H9 (cell line): ENCODE results near the gene AMOTL1. TPM values are rescaled to one million over a fixed set of nuclear protein-coding genes. Genes with fewer than 3 reads are reported as not detected.

ENCODE experiments used
- DNase-seq: peaks from one replicate; pipeline ENCODE4 v3.0.0-alpha.2; 2017
- H2AFZ ChIP-seq: one replicate; pipeline ENCODE4 v1.6.1; 2013; ENCODE audit warnings: mild to moderate bottlenecking, low read length, control low read depth, moderate library complexity
- H2AK5ac ChIP-seq: 2 replicates; pipeline ENCODE4 v1.6.1; 2013; ENCODE audit warnings: low read length, control low read depth, mixed read lengths; ENCODE audit not compliant: insufficient read length
- H2BK120ac ChIP-seq: one replicate; pipeline ENCODE4 v1.6.1; 2013; ENCODE audit warnings: low read depth, mild to moderate bottlenecking, low read length, control low read depth, inconsistent platforms; ENCODE audit not compliant: poor library complexity, severe bottlenecking
- H2BK12ac ChIP-seq: 2 replicates; pipeline ENCODE4 v1.6.1; 2013; ENCODE audit warnings: low read length, control low read depth, mixed read lengths, low read depth; ENCODE audit not compliant: insufficient read length
- H2BK15ac ChIP-seq: 2 replicates; pipeline ENCODE4 v1.6.1; 2013; ENCODE audit warnings: low read depth, low read length, control low read depth
- H2BK20ac ChIP-seq: one replicate; pipeline ENCODE4 v1.6.1; 2013; ENCODE audit warnings: low read depth, mild to moderate bottlenecking, low read length, control low read depth, inconsistent platforms; ENCODE audit not compliant: poor library complexity, severe bottlenecking
- H2BK5ac ChIP-seq: 2 replicates; pipeline ENCODE4 v1.6.1; 2013; ENCODE audit warnings: low read length, control low read depth, mixed read lengths; ENCODE audit not compliant: insufficient read length
- H3K14ac ChIP-seq: 2 replicates; pipeline ENCODE4 v1.6.1; 2013; ENCODE audit warnings: low read length, control low read depth; ENCODE audit not compliant: insufficient read depth
- H3K18ac ChIP-seq: 2 replicates; pipeline ENCODE4 v1.6.1; 2013; ENCODE audit warnings: low read depth, mild to moderate bottlenecking, mixed read lengths, low read length, control low read depth; ENCODE audit not compliant: insufficient read length
- H3K23ac ChIP-seq: 2 replicates; pipeline ENCODE4 v1.6.1; 2013; ENCODE audit warnings: low read length, control low read depth, mixed read lengths, low read depth; ENCODE audit not compliant: insufficient read length
- H3K23me2 ChIP-seq: 2 replicates; pipeline ENCODE4 v1.6.1; 2013; ENCODE audit warnings: low read depth, mild to moderate bottlenecking, mixed read lengths, low read length, control low read depth; ENCODE audit not compliant: insufficient read length, poor library complexity, severe bottlenecking
- H3K27ac ChIP-seq: 2 replicates; pipeline ENCODE4 v1.5.1; 2013; ENCODE audit warnings: low read length, control low read depth, mixed read lengths, low read depth; ENCODE audit not compliant: insufficient read length
- H3K27me3 ChIP-seq: 2 replicates; pipeline ENCODE4 v1.6.1; 2013; ENCODE audit warnings: low read length, control low read depth, inconsistent platforms; ENCODE audit not compliant: insufficient read depth
- H3K4ac ChIP-seq: 2 replicates; pipeline ENCODE4 v1.6.1; 2013; ENCODE audit warnings: low read depth, mild to moderate bottlenecking, control low read depth, inconsistent platforms, low read length, moderate library complexity
- H3K4me1 ChIP-seq: 2 replicates; pipeline ENCODE4 v1.6.1; 2013; ENCODE audit warnings: low read length, control low read depth, inconsistent platforms; ENCODE audit not compliant: insufficient read depth
- H3K4me2 ChIP-seq: 2 replicates; pipeline ENCODE4 v1.6.1; 2013; ENCODE audit warnings: low read length, control low read depth, mixed read lengths; ENCODE audit not compliant: insufficient read length, insufficient read depth
- H3K56ac ChIP-seq: 2 replicates; pipeline ENCODE4 v1.6.1; 2013; ENCODE audit warnings: low read depth, mild to moderate bottlenecking, mixed read lengths, low read length, control low read depth; ENCODE audit not compliant: insufficient read length
- H3K79me1 ChIP-seq: 2 replicates; pipeline ENCODE4 v1.6.1; 2013; ENCODE audit warnings: low read depth, mild to moderate bottlenecking, moderate library complexity, low read length, control low read depth, inconsistent platforms; ENCODE audit not compliant: insufficient read depth, poor library complexity, severe bottlenecking
- H3K79me2 ChIP-seq: 2 replicates; pipeline ENCODE4 v1.6.1; 2013; ENCODE audit warnings: low read length, control low read depth, inconsistent platforms; ENCODE audit not compliant: insufficient read depth
- H3K9ac ChIP-seq: 2 replicates; pipeline ENCODE4 v1.6.1; 2013; ENCODE audit warnings: low read length, control low read depth, mixed read lengths; ENCODE audit not compliant: insufficient read length; ENCODE audit errors: extremely low read depth
- H3K9me3 ChIP-seq: one replicate; pipeline ENCODE4 v1.6.1; 2013; ENCODE audit warnings: low read depth, low read length, inconsistent platforms; ENCODE audit not compliant: control insufficient read depth
- H3T11ph ChIP-seq: one replicate; pipeline ENCODE4 v1.6.1; 2013; ENCODE audit warnings: mild to moderate bottlenecking, low read length, control low read depth, inconsistent platforms
- H4K20me1 ChIP-seq: one replicate; pipeline ENCODE4 v1.6.1; 2013; ENCODE audit not compliant: control insufficient read depth, insufficient read length, insufficient read depth
- H4K5ac ChIP-seq: 2 replicates; pipeline ENCODE4 v1.6.1; 2013; ENCODE audit warnings: low read depth, mild to moderate bottlenecking, mixed read lengths, low read length, control low read depth; ENCODE audit not compliant: insufficient read length
- H4K8ac ChIP-seq: replicated peaks from 2 replicates; pipeline ENCODE4 v1.6.1; 2013; ENCODE audit warnings: low read length, control low read depth, mixed read lengths, low read depth; ENCODE audit not compliant: insufficient read length
- H4K91ac ChIP-seq: 2 replicates; pipeline ENCODE4 v1.6.1; 2013; ENCODE audit warnings: low read depth, mild to moderate bottlenecking, moderate library complexity, mixed read lengths, low read length, control low read depth; ENCODE audit not compliant: insufficient read length
- H3K27ac Mint-ChIP-seq, 3 experiments: 2 replicates in 2 of 3; 3 replicates in 1 of 3; pipeline ENCODE4 v1.8.0; 2020 to 2021; ENCODE audit warnings: mixed read lengths in 3 of 3, mild to moderate bottlenecking in 1 of 3, moderate library complexity in 1 of 3
- H3K27me3 Mint-ChIP-seq: 2 replicates; pipeline ENCODE4 v1.8.0; 2021; ENCODE audit warnings: low read depth, mild to moderate bottlenecking, moderate library complexity, mixed read lengths
- H3K36me3 Mint-ChIP-seq, 3 experiments: 2 replicates in 2 of 3; 3 replicates in 1 of 3; pipeline ENCODE4 v1.8.0; 2020 to 2021; ENCODE audit warnings: low read depth in 3 of 3, mixed read lengths in 3 of 3; ENCODE audit not compliant: insufficient read depth in 1 of 3
- H3K4me1 Mint-ChIP-seq, 2 experiments: 2 replicates each; pipeline ENCODE4 v1.8.0; 2020; ENCODE audit warnings: mixed read lengths in 2 of 2
- H3K4me3 Mint-ChIP-seq, 2 experiments: 2 replicates in 1 of 2; 3 replicates in 1 of 2; pipeline ENCODE4 v1.8.0; 2020 to 2021; ENCODE audit warnings: mild to moderate bottlenecking in 2 of 2, mixed read lengths in 2 of 2, moderate library complexity in 1 of 2
- H3K9me3 Mint-ChIP-seq, 2 experiments: 2 replicates in 1 of 2; 3 replicates in 1 of 2; pipeline ENCODE4 v1.8.0; 2020; ENCODE audit warnings: mild to moderate bottlenecking in 2 of 2, mixed read lengths in 2 of 2, moderate library complexity in 1 of 2
- CTCF ChIP-seq: fragments of 200-600 bp; sonication (generic); conservative IDR thresholded peaks from 3 replicates; pipeline ENCODE4 v1.8.0; 2021; ENCODE audit warnings: antibody characterized with exemption, mild to moderate bottlenecking
- WGBS: extraction: QIAGEN DNeasy Blood & Tissue Kit; methylation state at CpG from one replicate; pipeline ENCODE4 v1.1.7; 2013; ENCODE audit warnings: missing lambda C conversion rate, low lambda C conversion rate, mixed read lengths; ENCODE audit not compliant: insufficient read length; ENCODE audit errors: extremely low coverage; 5-methylcytosine and 5-hydroxymethylcytosine counted together
- total RNA-seq: library from RNA; stranded (reverse); gene quantifications from 2 replicates; pipeline ENCODE4 v1.2.1, GENCODE V29; 2021

The AMOTL1 gene
- total RNA-seq, 1 experiment from 2014 or later, result 18.5 TPM

GRCh38 chr11:94753630-94754029, 14.5 kb upstream of the AMOTL1 start:
- no peaks in the 10 kb centered on the region for H3K23me2 ChIP-seq
- no peak overlapping the region for H3K23ac ChIP-seq
- no peak overlapping the region for H4K5ac ChIP-seq
- H3K18ac ChIP-seq, result no peak overlapping the region
- H3K27ac ChIP-seq, result no peak overlapping the region
- no peak overlapping the region for H3K4ac ChIP-seq
- Mint-ChIP-seq H3K9me3 (no peaks in the 10 kb centered on the region), H3K4me3 (no peak overlapping the region), H3K27me3 (no peaks in the 10 kb centered on the region; the same call in none of the 2 replicates), H3K4me1 (peaks cover 0 to 29% of the 10 kb centered on the region in 2 experiments; a peak in 2 of 4 replicates), H3K27ac (no peak overlapping the region), H3K36me3 (no peaks in the 10 kb centered on the region)
- H4K91ac ChIP-seq, result no peak overlapping the region
- H2BK120ac ChIP-seq, result no peak overlapping the region
- H2BK12ac ChIP-seq, result no peak overlapping the region
- H3K9me3 ChIP-seq, result no peaks in the 10 kb centered on the region
- no peaks in the 10 kb centered on the region for H3K79me1 ChIP-seq
- H4K8ac ChIP-seq, result no peak overlapping the region
- no peak overlapping the region for H3K14ac ChIP-seq
- H4K20me1 ChIP-seq, result no peaks in the 10 kb centered on the region
- no peak for DNase-seq
- no CpG with 5 or more reads among the region's 1 CpG for WGBS
- H2BK20ac ChIP-seq, result no peak overlapping the region
- H2BK5ac ChIP-seq, result no peak overlapping the region
- H3K9ac ChIP-seq, result no peak overlapping the region
- no peak overlapping the region for H3K4me2 ChIP-seq
- no peaks in the 10 kb centered on the region for H3K27me3 ChIP-seq
- H2AK5ac ChIP-seq, result no peak overlapping the region
- H2AFZ ChIP-seq, result no peak overlapping the region
- no peak overlapping the region for H2BK15ac ChIP-seq
- H3K79me2 ChIP-seq, result no peaks in the 10 kb centered on the region
- no peak overlapping the region for H3T11ph ChIP-seq
- H3K4me1 ChIP-seq, result 0 out of 2 replicates have a peak, but pooled peaks cover 2% of the 10 kb centered on the region
- TF ChIP-seq CTCF, result no peak
- no peak overlapping the region for H3K56ac ChIP-seq
